NCI-H2081 (cell line): ENCODE results near the gene PLPPR5.

Experiments
- DNase-seq, 2 experiments: peaks; one replicate each; lab custom pipeline; 2025; lab: John Stamatoyannopoulos, UW

The PLPPR5 gene

GRCh38 chr1:98969798-98970490, 34.7 kb downstream of the PLPPR5 start:
- DNase-seq, result no peak

- no peak for DNase-seq
Measured at GRCh38 chr1:98967122-98967521, 37.5 kb downstream of the PLPPR5 start.

DNA sequence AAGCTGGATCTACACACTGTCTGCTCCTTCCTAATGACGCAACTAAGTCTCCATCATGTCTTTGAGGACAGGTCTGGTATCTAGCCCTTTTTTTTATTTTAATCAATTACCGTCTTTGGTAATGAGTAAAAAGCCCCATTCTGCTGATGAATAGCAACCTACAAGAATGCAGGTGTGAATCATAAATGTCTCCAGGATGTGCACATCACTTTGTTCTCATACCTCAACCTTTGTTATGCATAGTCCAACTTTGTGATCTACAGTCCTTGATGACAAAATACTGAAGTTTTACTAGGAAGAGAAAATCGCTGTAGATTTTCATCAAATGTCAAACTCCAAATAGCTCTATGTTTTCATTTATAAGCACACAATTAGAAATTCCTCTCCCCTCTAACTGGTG, 39.3 kb downstream of the PLPPR5 start:
- DNase-seq, result no peak

DNA sequence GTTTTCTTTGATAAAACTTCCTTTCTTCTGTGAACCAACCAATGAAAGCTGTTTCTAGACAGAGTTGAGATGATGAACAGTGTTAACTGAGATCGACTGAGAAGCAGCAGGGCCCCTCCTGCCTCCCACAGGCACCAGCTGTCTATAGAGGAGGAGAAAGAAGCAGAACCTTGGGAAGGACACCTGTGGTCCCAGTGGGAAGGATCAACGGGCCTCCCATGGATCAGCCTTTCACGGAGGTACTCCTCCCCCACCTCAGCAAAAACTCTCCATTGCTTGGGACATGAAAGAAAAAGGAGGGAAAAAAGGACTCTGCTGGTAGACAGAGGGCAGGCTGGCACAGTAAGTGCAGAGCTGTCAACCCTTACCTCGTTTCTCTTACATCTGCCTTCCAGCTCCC, 40.5 kb downstream of the PLPPR5 start:
- DNase-seq, result no peak

- DNase-seq, result no peak
Measured at GRCh38 chr1:98963064-98963758, 41.5 kb downstream of the PLPPR5 start.

- DNase-seq, result no peak
Measured at GRCh38 chr1:98962156-98962555, 42.5 kb downstream of the PLPPR5 start.

DNA sequence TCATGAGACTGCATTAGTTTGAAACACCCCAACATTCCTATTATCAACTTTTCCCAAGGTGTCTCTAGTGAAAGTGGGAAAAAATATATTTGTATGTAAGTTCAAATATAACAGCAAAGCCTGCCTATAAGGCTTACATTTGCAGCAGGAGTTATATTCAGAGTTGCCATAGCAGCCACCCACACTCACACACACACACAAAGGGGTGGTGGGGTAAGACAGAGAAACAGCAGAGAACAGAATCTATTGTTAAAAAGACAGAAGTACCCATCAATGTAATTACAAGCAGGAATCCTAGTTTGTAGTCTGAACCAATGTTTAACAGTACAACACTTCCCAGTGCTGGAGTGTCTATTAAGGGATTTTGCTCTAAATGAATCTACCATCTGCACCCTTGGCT, 55.0 kb downstream of the PLPPR5 start:
- DNase-seq, result no peak

DNA sequence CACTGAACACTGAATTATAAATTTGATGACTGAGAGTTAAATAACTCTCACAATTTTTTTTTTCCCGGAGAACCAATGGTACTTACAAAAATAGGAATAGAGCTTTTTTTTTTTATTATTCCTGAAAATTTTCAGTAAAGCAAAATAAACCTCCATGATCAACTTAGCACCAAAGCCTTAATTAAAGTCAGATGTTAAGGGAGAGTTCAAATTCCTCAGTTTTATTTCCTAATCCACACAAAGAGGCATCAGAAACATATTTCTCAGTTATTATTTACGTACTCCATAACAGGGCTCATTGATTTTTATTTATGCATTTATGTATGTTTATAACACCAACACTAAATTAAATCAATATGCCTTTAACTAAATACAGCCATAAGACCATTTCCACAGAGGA, 55.5 kb downstream of the PLPPR5 start:
- DNase-seq, result no peak

GRCh38 chr1:98947071-98947470, 57.6 kb downstream of the PLPPR5 start:
- no peak for DNase-seq

- no peak for DNase-seq
Measured at GRCh38 chr1:98940722-98941079, 64.0 kb downstream of the PLPPR5 start.

DNA sequence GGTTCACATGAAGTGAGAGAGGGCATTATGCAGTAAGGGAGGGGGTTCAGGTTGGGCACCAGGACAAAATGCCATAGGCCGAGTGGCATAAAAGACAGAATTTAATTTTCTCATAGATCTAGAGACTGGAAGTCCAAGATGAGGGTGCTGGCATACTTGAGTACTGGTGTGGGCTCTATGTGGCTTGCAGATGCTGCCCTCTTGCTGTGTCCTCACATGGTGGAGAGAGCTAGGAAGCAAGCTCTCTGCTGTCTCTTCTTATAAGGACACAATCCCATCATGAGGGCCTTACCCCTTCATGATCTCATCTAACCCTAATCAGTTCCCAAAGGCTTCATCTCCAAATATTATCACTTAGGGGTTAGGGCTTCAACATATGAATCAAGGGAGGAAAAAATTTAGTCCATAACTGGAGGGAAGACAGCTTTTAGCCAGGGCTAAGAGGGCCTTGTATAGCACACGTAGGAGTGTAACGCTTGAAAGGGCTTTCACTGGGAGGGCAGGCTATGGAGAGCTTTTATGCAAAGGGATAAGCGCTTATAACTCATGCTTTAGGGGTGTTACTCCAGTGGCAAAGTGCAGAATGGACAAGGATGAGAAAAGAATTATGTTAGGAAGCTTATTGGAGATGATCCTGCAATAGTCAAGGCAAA, 64.5 kb downstream of the PLPPR5 start:
- DNase-seq, result no peak

DNA sequence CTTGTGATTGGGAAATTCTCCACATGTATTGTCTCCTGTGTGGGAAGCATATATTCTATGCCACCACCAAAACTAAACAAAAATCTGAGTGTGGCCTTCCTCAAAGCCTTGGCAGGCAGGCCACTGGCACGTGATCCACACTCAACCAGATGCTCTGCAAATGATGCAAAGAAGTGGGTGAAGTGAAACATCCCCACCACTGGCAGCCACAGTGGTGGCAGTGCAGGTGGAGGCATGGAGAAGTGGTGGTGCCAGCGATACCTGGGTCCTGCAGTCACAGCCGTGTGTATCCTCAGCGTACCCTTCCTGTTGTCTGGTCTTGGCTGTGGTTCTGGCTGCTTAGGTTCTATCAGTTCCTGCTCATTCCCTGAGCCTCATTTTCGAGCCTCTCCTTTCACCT, 65.2 kb downstream of the PLPPR5 start:
- no peak for DNase-seq

DNA sequence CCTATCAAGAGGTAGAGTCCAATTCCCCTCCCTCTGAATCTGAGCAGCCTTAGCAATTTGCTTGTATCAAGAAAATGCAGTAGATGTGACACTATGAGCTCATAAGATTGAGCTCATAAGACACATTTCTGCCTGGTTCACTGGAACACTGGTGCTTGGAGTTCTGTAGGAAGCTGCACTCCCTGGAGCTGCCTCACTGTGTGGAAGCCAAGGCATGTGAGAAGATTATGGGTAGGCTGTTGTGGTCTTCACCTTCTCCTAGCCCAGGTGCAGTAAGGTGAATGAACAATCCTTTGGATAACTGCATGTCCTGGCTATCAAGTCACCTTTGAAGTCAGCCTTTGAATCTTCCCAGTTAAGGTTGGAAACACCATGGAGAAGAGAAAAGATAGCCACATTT, 67.3 kb downstream of the PLPPR5 start:
- DNase-seq, result no peak

- no peak for DNase-seq
Measured at GRCh38 chr1:98932184-98932583, 72.5 kb downstream of the PLPPR5 start.

GRCh38 chr1:98931128-98931835, 73.4 kb downstream of the PLPPR5 start:
- DNase-seq, result no peak

DNA sequence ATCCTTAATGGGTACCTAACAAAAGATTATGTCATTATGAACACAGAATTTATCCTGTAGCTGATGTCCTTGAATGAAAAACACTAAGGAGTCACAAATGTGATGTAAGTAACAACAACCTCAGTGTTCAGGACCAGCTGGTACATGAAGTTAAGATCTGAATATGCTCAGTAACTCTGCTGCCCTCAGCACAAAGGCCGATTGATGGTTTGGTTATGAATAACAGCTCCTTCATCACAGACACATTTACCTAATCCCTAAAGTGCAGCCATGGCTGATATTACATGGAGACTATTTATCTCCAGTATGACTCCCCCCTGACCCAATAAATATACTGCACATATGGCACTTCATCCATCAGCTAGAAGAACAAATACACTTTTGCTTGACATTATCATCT, 75.2 kb downstream of the PLPPR5 start:
- no peak for DNase-seq

DNA sequence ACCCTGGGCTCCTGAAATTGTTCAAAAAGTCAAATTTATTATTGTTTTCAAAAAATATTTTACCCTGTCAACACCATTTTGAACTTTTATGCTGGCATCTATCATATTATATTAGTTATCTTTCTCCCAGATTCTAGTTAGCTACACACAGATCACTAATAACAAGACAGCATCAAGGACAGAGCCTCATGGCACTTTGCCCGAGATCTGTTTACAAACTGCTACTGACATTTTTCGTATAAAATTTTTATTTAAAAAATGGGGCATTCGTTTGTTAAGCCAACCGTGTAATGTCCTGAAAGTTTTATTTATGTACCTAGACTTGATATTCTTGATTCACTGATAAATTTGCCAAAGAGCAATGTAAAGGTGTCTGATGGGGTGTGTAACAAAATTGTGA, 78.1 kb downstream of the PLPPR5 start:
- no peak for DNase-seq

GRCh38 chr1:98924977-98925376, 79.7 kb downstream of the PLPPR5 start:
- no peak for DNase-seq

GRCh38 chr1:98923667-98924066, 81.0 kb downstream of the PLPPR5 start:
- no peak for DNase-seq

DNA sequence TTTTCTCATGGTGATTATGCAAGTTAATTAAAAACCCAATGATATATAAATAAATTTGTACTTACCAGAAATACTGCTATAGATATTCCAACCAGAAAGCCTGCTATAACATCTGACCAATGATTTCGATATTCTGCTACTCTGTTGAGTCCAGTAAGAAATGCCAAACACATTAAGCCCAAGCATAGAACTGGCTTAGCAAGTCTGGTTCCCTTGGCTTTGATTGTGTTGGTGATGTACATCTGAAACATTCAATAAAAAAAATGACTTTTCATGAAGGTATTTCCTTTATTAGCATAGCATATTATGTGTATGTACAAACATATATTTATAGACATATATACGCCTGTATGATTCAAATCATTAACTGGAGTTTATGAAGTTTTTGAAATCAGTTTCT, 82.8 kb downstream of the PLPPR5 start:
- DNase-seq, result no peak

DNA sequence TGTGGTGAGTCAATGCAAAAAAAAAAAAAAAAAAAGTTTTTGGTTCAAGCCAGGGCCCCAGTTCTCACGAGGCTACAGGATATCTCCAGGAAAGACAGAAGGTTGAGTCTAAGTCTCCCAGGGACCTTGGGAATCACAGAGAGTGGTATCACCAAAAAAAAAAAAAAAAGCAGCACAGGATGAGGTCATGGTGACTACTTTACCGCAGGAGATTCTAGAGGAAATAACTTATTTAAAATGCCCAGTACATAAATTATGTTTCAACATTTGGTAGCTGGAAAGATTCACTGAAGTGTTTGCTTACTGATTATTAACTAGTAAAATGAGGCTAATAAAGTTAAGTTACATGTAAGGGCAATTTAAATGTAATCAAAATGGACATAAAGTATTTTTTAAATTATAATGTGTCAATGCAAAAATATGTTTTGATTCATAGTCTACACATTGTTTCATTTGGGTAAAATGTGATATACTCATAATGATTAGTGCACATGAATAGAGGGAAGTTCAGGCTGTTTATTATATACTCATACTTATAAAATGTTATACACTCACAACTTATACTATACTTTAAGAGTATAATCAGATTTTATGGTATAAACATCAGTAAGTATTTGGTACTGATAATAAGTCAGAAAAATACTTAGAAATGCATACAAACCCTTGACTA, 84.1 kb downstream of the PLPPR5 start:
- DNase-seq, result no peak

DNA sequence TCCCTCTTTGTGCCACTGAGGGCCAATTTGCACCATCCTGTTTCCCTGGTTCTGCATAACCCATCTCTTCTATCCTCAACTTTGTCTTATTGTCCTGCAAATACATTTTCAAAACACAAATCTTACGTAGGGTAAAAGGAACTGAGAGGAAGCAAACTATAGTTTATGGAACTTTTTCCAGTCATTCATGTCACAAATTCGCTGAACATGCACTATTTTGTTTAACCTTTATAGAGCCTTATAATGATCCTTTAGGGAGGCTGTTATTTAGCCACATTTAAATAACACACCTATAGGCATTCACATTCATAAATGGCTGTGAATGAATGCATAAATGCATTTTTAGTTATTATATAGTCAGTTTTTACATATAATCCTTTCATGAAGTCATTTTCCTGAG, 85.0 kb downstream of the PLPPR5 start:
- DNase-seq, result no peak
